ENCODE data around the gene GTF3C1.

Gene GTF3C1

GRCh38 chr16:27446721-27447120 lies 103.0 kb downstream of the GTF3C1 start:
- TF ChIP-seq, protein P1, sequence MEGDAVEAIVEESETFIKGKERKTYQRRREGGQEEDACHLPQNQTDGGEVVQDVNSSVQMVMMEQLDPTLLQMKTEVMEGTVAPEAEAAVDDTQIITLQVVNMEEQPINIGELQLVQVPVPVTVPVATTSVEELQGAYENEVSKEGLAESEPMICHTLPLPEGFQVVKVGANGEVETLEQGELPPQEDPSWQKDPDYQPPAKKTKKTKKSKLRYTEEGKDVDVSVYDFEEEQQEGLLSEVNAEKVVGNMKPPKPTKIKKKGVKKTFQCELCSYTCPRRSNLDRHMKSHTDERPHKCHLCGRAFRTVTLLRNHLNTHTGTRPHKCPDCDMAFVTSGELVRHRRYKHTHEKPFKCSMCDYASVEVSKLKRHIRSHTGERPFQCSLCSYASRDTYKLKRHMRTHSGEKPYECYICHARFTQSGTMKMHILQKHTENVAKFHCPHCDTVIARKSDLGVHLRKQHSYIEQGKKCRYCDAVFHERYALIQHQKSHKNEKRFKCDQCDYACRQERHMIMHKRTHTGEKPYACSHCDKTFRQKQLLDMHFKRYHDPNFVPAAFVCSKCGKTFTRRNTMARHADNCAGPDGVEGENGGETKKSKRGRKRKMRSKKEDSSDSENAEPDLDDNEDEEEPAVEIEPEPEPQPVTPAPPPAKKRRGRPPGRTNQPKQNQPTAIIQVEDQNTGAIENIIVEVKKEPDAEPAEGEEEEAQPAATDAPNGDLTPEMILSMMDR (IDR thresholded peaks at IDR 0.05): no peak
- no peak for TF ChIP-seq ZFX (IDR thresholded peaks at IDR 0.05; ENCODE audit: borderline replicate concordance)
- no peak overlapping the region for H3K27ac ChIP-seq

DNA sequence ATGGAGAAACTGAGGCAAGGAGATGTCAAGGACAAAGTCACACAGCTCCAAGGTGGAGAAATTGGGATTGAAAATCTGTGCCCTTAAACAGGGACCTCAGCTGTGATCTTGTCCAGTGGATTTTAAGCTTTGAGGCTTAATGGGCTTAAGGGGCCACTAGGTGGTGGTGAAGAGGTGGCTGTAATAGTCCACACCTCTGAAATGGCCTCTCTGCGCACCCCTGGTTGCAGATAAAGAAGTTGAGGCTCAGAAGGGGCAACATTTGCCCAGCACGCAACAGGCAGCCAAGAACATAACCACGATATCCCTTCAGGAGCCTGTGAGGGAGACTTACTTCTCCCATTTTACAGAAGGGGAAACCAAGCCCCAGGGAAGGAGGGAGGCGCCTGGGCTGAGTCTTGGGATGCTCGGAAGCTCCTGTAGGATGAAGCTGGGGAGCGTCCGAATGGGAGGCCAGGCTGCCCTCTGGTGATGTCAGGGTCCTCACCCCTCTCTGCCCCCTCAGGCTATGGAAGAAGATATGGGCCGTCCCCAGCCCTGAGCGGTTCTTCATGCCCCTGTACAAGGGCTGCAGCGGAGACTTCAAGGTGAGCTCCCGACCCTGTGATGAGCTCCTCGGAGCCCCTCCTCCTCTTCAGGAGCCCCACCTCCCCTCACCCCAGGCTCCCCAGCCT lies 104.1 kb downstream of the GTF3C1 start:
- TF ChIP-seq, protein P1 (IDR thresholded peaks at IDR 0.05): no peak
- no peak for TF ChIP-seq ZFX (IDR thresholded peaks at IDR 0.05; ENCODE audit: borderline replicate concordance)
- H3K27ac ChIP-seq: no peak overlapping the region

DNA sequence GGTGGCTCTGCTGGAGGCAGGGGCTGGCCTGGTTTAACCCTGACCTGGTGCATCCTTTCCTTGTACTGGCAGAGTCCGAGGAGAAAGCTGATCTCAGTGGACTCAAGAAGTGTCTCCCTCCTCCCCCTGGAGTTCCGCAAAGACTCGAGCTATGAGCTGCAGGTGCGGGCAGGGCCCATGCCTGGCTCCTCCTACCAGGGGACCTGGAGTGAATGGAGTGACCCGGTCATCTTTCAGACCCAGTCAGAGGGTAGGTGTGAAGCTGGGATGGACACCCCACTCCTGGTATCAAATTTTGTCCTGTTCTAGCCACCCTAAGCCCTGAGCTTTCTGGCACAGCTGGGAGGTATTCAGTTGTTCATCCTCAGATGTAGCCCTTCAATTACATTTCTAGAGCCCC lies 105.2 kb downstream of the GTF3C1 start:
- no peak overlapping the region for H3K27ac ChIP-seq
- TF ChIP-seq, protein P1 (IDR thresholded peaks at IDR 0.05): no peak

GRCh38 chr16:27444015-27444414 lies 105.7 kb downstream of the GTF3C1 start:
- no peak overlapping the region for H3K27ac ChIP-seq
- TF ChIP-seq, protein P1 (IDR thresholded peaks at IDR 0.05): no peak
- TF ChIP-seq ZFX (IDR thresholded peaks at IDR 0.05; ENCODE audit: borderline replicate concordance): no peak

GRCh38 chr16:27441998-27442397 lies 107.7 kb downstream of the GTF3C1 start:
- H3K27ac ChIP-seq: no peak overlapping the region
- TF ChIP-seq, protein P1 (IDR thresholded peaks at IDR 0.05): no peak
- no peak for TF ChIP-seq ZFX (IDR thresholded peaks at IDR 0.05; ENCODE audit: borderline replicate concordance)

GRCh38 chr16:27441276-27441675 lies 108.4 kb downstream of the GTF3C1 start:
- TF ChIP-seq, protein P1 (IDR thresholded peaks at IDR 0.05): no peak
- no peak for TF ChIP-seq ZFX (IDR thresholded peaks at IDR 0.05; ENCODE audit: borderline replicate concordance)
- H3K27ac ChIP-seq: no peak overlapping the region

- H3K27ac ChIP-seq: no peak overlapping the region
- TF ChIP-seq ZFX (IDR thresholded peaks at IDR 0.05; ENCODE audit: borderline replicate concordance): no peak
Observed at GRCh38 chr16:27439271-27440018, 110.3 kb downstream of the GTF3C1 start.

All from 22Rv1 (cell line).